ENCODE measurements around the gene SATB2. TPM values are rescaled to one million over a fixed set of nuclear protein-coding genes. Genes with fewer than 3 reads are reported as not detected.

The SATB2 gene
- total and polyA plus RNA-seq, 2 experiments from 2014 or later = 1.6 to 6.0 TPM

DNA sequence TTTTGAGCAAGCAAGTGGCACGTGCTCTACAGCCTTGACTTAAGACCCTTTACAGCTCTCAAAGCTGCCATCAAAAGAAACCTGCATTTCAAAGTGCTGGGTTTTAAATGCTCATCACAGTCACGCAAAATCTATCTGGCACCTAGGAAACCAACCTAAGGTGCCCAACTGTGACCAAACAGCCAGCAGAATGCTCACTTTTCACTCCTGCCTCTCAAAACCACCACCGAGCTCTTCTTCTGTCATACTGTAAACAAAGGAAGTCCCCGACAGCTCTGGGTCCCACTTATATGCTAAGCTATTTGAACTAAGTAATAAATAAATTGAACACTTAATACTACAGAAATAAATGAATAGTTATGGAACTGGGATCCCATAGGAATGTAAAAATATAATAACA, 33.6 kb downstream of the SATB2 start:
- no peak for DNase-seq (ENCODE audit: low spot score)
- no peak overlapping the region for H3K27ac ChIP-seq (ENCODE audit: low read depth)
- H4K20me1 ChIP-seq (replicated peaks; ENCODE audit: insufficient read depth) = no peaks in the 10 kb centered on the region
- H3K27me3 ChIP-seq (ENCODE audit: insufficient read depth) = no peaks in the 10 kb centered on the region
- Mint-ChIP-seq H3K4me3 (no peak overlapping the region), H3K4me1 (peaks cover 17% of the 10 kb centered on the region), H3K9me3 (no peaks in the 10 kb centered on the region), H3K27ac (peak overlapping the region; percentile 63; the same call in 1 of the 2 replicates), H3K36me3 (ENCODE audit: low read depth) (no peaks in the 10 kb centered on the region), H3K27me3 (ENCODE audit: insufficient read depth, low read depth, poor library complexity) (no peaks in the 10 kb centered on the region)
- no peak overlapping the region for H3K4me3 ChIP-seq
- no peak for TF ChIP-seq NANOG (IDR thresholded peaks at IDR 0.05; ENCODE audit: borderline replicate concordance)
- no peak for TF ChIP-seq ZNF114 (CRISPR knock-in tag; IDR thresholded peaks at IDR 0.05)
- no peak for TF ChIP-seq POLR2AphosphoS5 (IDR thresholded peaks at IDR 0.05; ENCODE audit: low read depth)
- TF ChIP-seq CREB1 (CRISPR knock-in tag; IDR thresholded peaks at IDR 0.05; ENCODE audit: low read depth) = no peak
- TF ChIP-seq, protein P1, sequence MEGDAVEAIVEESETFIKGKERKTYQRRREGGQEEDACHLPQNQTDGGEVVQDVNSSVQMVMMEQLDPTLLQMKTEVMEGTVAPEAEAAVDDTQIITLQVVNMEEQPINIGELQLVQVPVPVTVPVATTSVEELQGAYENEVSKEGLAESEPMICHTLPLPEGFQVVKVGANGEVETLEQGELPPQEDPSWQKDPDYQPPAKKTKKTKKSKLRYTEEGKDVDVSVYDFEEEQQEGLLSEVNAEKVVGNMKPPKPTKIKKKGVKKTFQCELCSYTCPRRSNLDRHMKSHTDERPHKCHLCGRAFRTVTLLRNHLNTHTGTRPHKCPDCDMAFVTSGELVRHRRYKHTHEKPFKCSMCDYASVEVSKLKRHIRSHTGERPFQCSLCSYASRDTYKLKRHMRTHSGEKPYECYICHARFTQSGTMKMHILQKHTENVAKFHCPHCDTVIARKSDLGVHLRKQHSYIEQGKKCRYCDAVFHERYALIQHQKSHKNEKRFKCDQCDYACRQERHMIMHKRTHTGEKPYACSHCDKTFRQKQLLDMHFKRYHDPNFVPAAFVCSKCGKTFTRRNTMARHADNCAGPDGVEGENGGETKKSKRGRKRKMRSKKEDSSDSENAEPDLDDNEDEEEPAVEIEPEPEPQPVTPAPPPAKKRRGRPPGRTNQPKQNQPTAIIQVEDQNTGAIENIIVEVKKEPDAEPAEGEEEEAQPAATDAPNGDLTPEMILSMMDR (conservative IDR thresholded peaks at IDR 0.05; ENCODE audit: low read depth in 2 of 2) = no peak
- TF ChIP-seq, protein P2, sequence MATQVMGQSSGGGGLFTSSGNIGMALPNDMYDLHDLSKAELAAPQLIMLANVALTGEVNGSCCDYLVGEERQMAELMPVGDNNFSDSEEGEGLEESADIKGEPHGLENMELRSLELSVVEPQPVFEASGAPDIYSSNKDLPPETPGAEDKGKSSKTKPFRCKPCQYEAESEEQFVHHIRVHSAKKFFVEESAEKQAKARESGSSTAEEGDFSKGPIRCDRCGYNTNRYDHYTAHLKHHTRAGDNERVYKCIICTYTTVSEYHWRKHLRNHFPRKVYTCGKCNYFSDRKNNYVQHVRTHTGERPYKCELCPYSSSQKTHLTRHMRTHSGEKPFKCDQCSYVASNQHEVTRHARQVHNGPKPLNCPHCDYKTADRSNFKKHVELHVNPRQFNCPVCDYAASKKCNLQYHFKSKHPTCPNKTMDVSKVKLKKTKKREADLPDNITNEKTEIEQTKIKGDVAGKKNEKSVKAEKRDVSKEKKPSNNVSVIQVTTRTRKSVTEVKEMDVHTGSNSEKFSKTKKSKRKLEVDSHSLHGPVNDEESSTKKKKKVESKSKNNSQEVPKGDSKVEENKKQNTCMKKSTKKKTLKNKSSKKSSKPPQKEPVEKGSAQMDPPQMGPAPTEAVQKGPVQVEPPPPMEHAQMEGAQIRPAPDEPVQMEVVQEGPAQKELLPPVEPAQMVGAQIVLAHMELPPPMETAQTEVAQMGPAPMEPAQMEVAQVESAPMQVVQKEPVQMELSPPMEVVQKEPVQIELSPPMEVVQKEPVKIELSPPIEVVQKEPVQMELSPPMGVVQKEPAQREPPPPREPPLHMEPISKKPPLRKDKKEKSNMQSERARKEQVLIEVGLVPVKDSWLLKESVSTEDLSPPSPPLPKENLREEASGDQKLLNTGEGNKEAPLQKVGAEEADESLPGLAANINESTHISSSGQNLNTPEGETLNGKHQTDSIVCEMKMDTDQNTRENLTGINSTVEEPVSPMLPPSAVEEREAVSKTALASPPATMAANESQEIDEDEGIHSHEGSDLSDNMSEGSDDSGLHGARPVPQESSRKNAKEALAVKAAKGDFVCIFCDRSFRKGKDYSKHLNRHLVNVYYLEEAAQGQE (IDR thresholded peaks at IDR 0.05; ENCODE audit: unreplicated experiment) = no peak
- TF ChIP-seq ZNF331 (CRISPR knock-in tag; IDR thresholded peaks at IDR 0.05; ENCODE audit: low read depth) = no peak
- TF ChIP-seq EZH2phosphoT487 (IDR thresholded peaks at IDR 0.05; ENCODE audit: unreplicated experiment) = no peak
- TF ChIP-seq, protein P3, sequence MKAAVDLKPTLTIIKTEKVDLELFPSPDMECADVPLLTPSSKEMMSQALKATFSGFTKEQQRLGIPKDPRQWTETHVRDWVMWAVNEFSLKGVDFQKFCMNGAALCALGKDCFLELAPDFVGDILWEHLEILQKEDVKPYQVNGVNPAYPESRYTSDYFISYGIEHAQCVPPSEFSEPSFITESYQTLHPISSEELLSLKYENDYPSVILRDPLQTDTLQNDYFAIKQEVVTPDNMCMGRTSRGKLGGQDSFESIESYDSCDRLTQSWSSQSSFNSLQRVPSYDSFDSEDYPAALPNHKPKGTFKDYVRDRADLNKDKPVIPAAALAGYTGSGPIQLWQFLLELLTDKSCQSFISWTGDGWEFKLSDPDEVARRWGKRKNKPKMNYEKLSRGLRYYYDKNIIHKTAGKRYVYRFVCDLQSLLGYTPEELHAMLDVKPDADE (IDR thresholded peaks at IDR 0.05) = no peak
- peaks cover 17% of the 10 kb centered on the region for H3K4me1 ChIP-seq (ENCODE audit: insufficient read depth)
- peak overlapping the region; percentile 35; the same call in 1 of the 2 replicates for H2AFZ ChIP-seq
- H3K4me2 ChIP-seq = 0 out of 2 replicates have a peak overlapping the region, but pooled peaks have one; percentile 41
- H3K79me2 ChIP-seq (replicated peaks; ENCODE audit: insufficient read depth) = no peaks in the 10 kb centered on the region
- ATAC-seq = peak; percentile 40; the same call in 2 of the 3 replicates
- no peaks in the 10 kb centered on the region for H3K36me3 ChIP-seq (ENCODE audit: insufficient read depth)
- H3F3A ChIP-seq (replicated peaks; ENCODE audit: low read depth) = no peaks in the 10 kb centered on the region
- no peaks in the 10 kb centered on the region for H3K9me2 ChIP-seq (ENCODE audit: insufficient read depth)

DNA sequence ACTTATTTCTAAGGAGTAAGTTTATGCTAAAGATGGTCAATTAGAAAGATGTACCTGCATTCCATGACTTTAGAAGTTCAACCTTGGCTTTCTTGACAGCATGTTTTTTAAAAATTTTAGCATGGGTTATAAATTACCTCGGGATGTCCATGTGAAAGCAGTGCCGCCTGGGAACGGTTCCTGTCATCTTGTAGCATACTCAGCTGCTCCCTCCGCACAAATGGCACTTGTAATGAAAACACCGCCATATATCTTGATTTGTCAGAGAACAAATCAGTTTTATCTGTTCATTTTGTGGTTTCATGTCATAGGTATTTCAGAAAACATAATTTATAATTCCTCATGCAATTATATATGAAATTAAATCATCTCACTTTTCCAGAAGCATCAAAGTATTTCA, 38.3 kb downstream of the SATB2 start:
- H3K4me1 Mint-ChIP-seq = peaks cover 14% of the 10 kb centered on the region
- Histone ChIP-seq H3K79me2 (replicated peaks; ENCODE audit: insufficient read depth) (no peaks in the 10 kb centered on the region), H3K4me1 (ENCODE audit: insufficient read depth) (peaks cover 7% of the 10 kb centered on the region), H3K36me3 (ENCODE audit: insufficient read depth) (no peaks in the 10 kb centered on the region), H3K27me3 (ENCODE audit: insufficient read depth) (no peaks in the 10 kb centered on the region), H4K20me1 (replicated peaks; ENCODE audit: insufficient read depth) (no peaks in the 10 kb centered on the region), H3F3A (replicated peaks; ENCODE audit: low read depth) (no peaks in the 10 kb centered on the region), H3K9me2 (ENCODE audit: insufficient read depth) (no peaks in the 10 kb centered on the region), H3K4me3 (no peak overlapping the region), H2AFZ (no peak overlapping the region), H3K27ac (ENCODE audit: low read depth) (no peak overlapping the region), H3K4me2 (no peak overlapping the region)
- no peaks in the 10 kb centered on the region for H3K9me3 Mint-ChIP-seq
- TF ChIP-seq ZNF331 (CRISPR knock-in tag; IDR thresholded peaks at IDR 0.05; ENCODE audit: low read depth) (no peak), EZH2phosphoT487 (IDR thresholded peaks at IDR 0.05; ENCODE audit: unreplicated experiment) (no peak), NANOG (IDR thresholded peaks at IDR 0.05; ENCODE audit: borderline replicate concordance) (no peak)
- TF ChIP-seq, protein P2 (IDR thresholded peaks at IDR 0.05; ENCODE audit: unreplicated experiment) = no peak
- no peak overlapping the region for H3K27ac Mint-ChIP-seq
- DNase-seq (ENCODE audit: low spot score) (no peak), ATAC-seq (no peak)
- H3K4me3 Mint-ChIP-seq = no peak overlapping the region
- no peaks in the 10 kb centered on the region for H3K27me3 Mint-ChIP-seq (ENCODE audit: insufficient read depth, low read depth, poor library complexity)
- no peaks in the 10 kb centered on the region for H3K36me3 Mint-ChIP-seq (ENCODE audit: low read depth)
